Effector memory CD8-positive, alpha-beta T cell (primary cell): ENCODE data around the gene UGT1A7.

Source experiments
- ATAC-seq: fragments of 150-1000 bp; cut with Tn5 transposase; replicated peaks from 2 replicates; pipeline ENCODE4 v1.10.0; 2021; ENCODE audit warnings: mild to moderate bottlenecking, moderate library complexity
- DNase-seq, 3 experiments: peaks; one replicate each; pipeline ENCODE4 v3.0.0; 2021
- H3K27ac Mint-ChIP-seq, 2 donors: one replicate each; pipeline ENCODE4 v1.8.0; 2022; ENCODE audit warnings: mild to moderate bottlenecking in 2 of 2, mixed read lengths in 2 of 2, moderate library complexity in 2 of 2
- H3K27me3 Mint-ChIP-seq, 2 donors: one replicate each; pipeline ENCODE4 v1.8.0; 2022; ENCODE audit warnings: mixed read lengths in 2 of 2
- H3K36me3 Mint-ChIP-seq: one replicate; pipeline ENCODE4 v1.8.0; 2022; ENCODE audit warnings: mild to moderate bottlenecking, moderate library complexity, mixed read lengths; ENCODE audit not compliant: insufficient read depth
- H3K4me1 Mint-ChIP-seq, 2 donors: one replicate each; pipeline ENCODE4 v1.8.0; 2022; ENCODE audit warnings: low read depth in 2 of 2, mixed read lengths in 2 of 2
- H3K4me3 Mint-ChIP-seq, 2 donors: one replicate each; pipeline ENCODE4 v1.8.0; 2022; ENCODE audit warnings: mild to moderate bottlenecking in 2 of 2, mixed read lengths in 2 of 2, moderate library complexity in 2 of 2
- H3K9me3 Mint-ChIP-seq, 2 donors: one replicate each; pipeline ENCODE4 v1.8.0; 2022; ENCODE audit warnings: mixed read lengths in 2 of 2

Gene UGT1A7

GRCh38 chr2:233764264-233764663 lies 82.6 kb downstream of the UGT1A7 start:
- Mint-ChIP-seq H3K27me3 (peaks cover 50 to 61% of the 10 kb centered on the region in 2 donors), H3K4me1 (no peaks in the 10 kb centered on the region), H3K27ac (no peak overlapping the region), H3K9me3 (peaks cover 0 to 2% of the 10 kb centered on the region in 2 donors), H3K4me3 (no peak overlapping the region), H3K36me3 (no peaks in the 10 kb centered on the region)
- DNase-seq (no peak), ATAC-seq (no peak)

GRCh38 chr2:233764761-233765160 lies 83.1 kb downstream of the UGT1A7 start:
- no peaks in the 10 kb centered on the region for H3K36me3 Mint-ChIP-seq
- no peaks in the 10 kb centered on the region for H3K4me1 Mint-ChIP-seq
- DNase-seq = no peak
- no peak overlapping the region for H3K4me3 Mint-ChIP-seq
- no peak for ATAC-seq
- H3K27ac Mint-ChIP-seq = no peak overlapping the region
- peaks cover 54 to 66% of the 10 kb centered on the region in 2 donors for H3K27me3 Mint-ChIP-seq
- peaks cover 0 to 2% of the 10 kb centered on the region in 2 donors for H3K9me3 Mint-ChIP-seq

GRCh38 chr2:233766416-233766815 lies 84.7 kb downstream of the UGT1A7 start:
- peaks cover 54 to 61% of the 10 kb centered on the region in 2 donors for H3K27me3 Mint-ChIP-seq
- DNase-seq (no peak), ATAC-seq (no peak)
- no peaks in the 10 kb centered on the region for H3K36me3 Mint-ChIP-seq
- H3K27ac Mint-ChIP-seq = no peak overlapping the region
- no peaks in the 10 kb centered on the region for H3K4me1 Mint-ChIP-seq
- H3K9me3 Mint-ChIP-seq = peaks cover 0 to 2% of the 10 kb centered on the region in 2 donors
- H3K4me3 Mint-ChIP-seq = no peak overlapping the region

- peaks cover 0 to 2% of the 10 kb centered on the region in 2 donors for H3K9me3 Mint-ChIP-seq
- no peak for DNase-seq
- no peak overlapping the region for H3K27ac Mint-ChIP-seq
- H3K4me3 Mint-ChIP-seq = no peak overlapping the region
- peaks cover 52 to 58% of the 10 kb centered on the region in 2 donors for H3K27me3 Mint-ChIP-seq
- ATAC-seq = no peak
- H3K4me1 Mint-ChIP-seq = no peaks in the 10 kb centered on the region
- no peaks in the 10 kb centered on the region for H3K36me3 Mint-ChIP-seq
Measured at GRCh38 chr2:233768076-233768475, 86.4 kb downstream of the UGT1A7 start.

- no peaks in the 10 kb centered on the region for H3K4me1 Mint-ChIP-seq
- peaks cover 0 to 2% of the 10 kb centered on the region in 2 donors for H3K9me3 Mint-ChIP-seq
- ATAC-seq (no peak), DNase-seq (no peak)
- H3K36me3 Mint-ChIP-seq = no peaks in the 10 kb centered on the region
- H3K27me3 Mint-ChIP-seq = peaks cover 44 to 46% of the 10 kb centered on the region in 2 donors
- H3K4me3 Mint-ChIP-seq = no peak overlapping the region
- H3K27ac Mint-ChIP-seq = no peak overlapping the region
Measured at GRCh38 chr2:233769260-233769659, 87.6 kb downstream of the UGT1A7 start.

- no peak overlapping the region for H3K27ac Mint-ChIP-seq
- peaks cover 0 to 12% of the 10 kb centered on the region in 2 donors for H3K9me3 Mint-ChIP-seq
- DNase-seq = no peak
- no peaks in the 10 kb centered on the region for H3K4me1 Mint-ChIP-seq
- H3K27me3 Mint-ChIP-seq = peaks cover 32 to 51% of the 10 kb centered on the region in 2 donors
- no peak for ATAC-seq
- no peak overlapping the region for H3K4me3 Mint-ChIP-seq
- H3K36me3 Mint-ChIP-seq = no peaks in the 10 kb centered on the region
Measured at GRCh38 chr2:233772153-233772552, 90.5 kb downstream of the UGT1A7 start.

GRCh38 chr2:233772583-233772982 lies 90.9 kb downstream of the UGT1A7 start:
- ATAC-seq = no peak

GRCh38 chr2:233773854-233774253 lies 92.2 kb downstream of the UGT1A7 start:
- Mint-ChIP-seq H3K36me3 (no peaks in the 10 kb centered on the region), H3K27me3 (peaks cover 38 to 58% of the 10 kb centered on the region in 2 donors), H3K4me3 (no peak overlapping the region), H3K27ac (no peak overlapping the region), H3K9me3 (peaks cover 0 to 12% of the 10 kb centered on the region in 2 donors), H3K4me1 (no peaks in the 10 kb centered on the region)
- ATAC-seq (no peak), DNase-seq (no peak)

More at GRCh38 chr2:233772583-233772982, 90.9 kb downstream of the UGT1A7 start:
- H3K9me3 Mint-ChIP-seq = peaks cover 0 to 12% of the 10 kb centered on the region in 2 donors
- no peaks in the 10 kb centered on the region for H3K36me3 Mint-ChIP-seq
- no peak for DNase-seq
- no peak overlapping the region for H3K4me3 Mint-ChIP-seq
- no peak overlapping the region for H3K27ac Mint-ChIP-seq
- no peaks in the 10 kb centered on the region for H3K4me1 Mint-ChIP-seq
- peaks cover 32 to 52% of the 10 kb centered on the region in 2 donors for H3K27me3 Mint-ChIP-seq

- Mint-ChIP-seq H3K36me3 (no peaks in the 10 kb centered on the region), H3K27me3 (peaks cover 46 to 65% of the 10 kb centered on the region in 2 donors), H3K9me3 (peaks cover 0 to 12% of the 10 kb centered on the region in 2 donors), H3K27ac (no peak overlapping the region), H3K4me3 (no peak overlapping the region), H3K4me1 (no peaks in the 10 kb centered on the region)
- ATAC-seq = no peak
- DNase-seq = no peak
Measured at GRCh38 chr2:233775414-233775813, 93.7 kb downstream of the UGT1A7 start.

GRCh38 chr2:233778030-233778429 lies 96.3 kb downstream of the UGT1A7 start, which contains the start of gene MROH2A:
MROH2A (plus strand) TSS chr2:233778330; CDS start chr2:233779359, 1,029 bp downstream.
- Mint-ChIP-seq H3K4me1 (no peaks in the 10 kb centered on the region), H3K36me3 (no peaks in the 10 kb centered on the region), H3K27me3 (peaks cover 52 to 91% of the 10 kb centered on the region in 2 donors), H3K4me3 (no peak within 1 kb of the TSS), H3K9me3 (peaks cover 0 to 12% of the 10 kb centered on the region in 2 donors), H3K27ac (no peak within 1 kb of the TSS)
- DNase-seq = no peak
- no peak for ATAC-seq

GRCh38 chr2:233779722-233780121 lies 98.0 kb downstream of the UGT1A7 start:
- H3K4me3 Mint-ChIP-seq = no peak overlapping the region
- DNase-seq (no peak), ATAC-seq (no peak)
- H3K36me3 Mint-ChIP-seq = no peaks in the 10 kb centered on the region
- H3K27me3 Mint-ChIP-seq = peaks cover 61 to 96% of the 10 kb centered on the region in 2 donors
- no peaks in the 10 kb centered on the region for H3K4me1 Mint-ChIP-seq
- H3K27ac Mint-ChIP-seq = no peak overlapping the region
- H3K9me3 Mint-ChIP-seq = peaks cover 0 to 12% of the 10 kb centered on the region in 2 donors

- no peaks in the 10 kb centered on the region for H3K36me3 Mint-ChIP-seq
- no peak overlapping the region for H3K27ac Mint-ChIP-seq
- no peak for DNase-seq
- peaks cover 63 to 96% of the 10 kb centered on the region in 2 donors for H3K27me3 Mint-ChIP-seq
- peaks cover 0 to 6% of the 10 kb centered on the region in 2 donors for H3K9me3 Mint-ChIP-seq
- no peaks in the 10 kb centered on the region for H3K4me1 Mint-ChIP-seq
- no peak overlapping the region for H3K4me3 Mint-ChIP-seq
- ATAC-seq = no peak
Measured at GRCh38 chr2:233780771-233781170, 99.1 kb downstream of the UGT1A7 start.

- H3K27ac Mint-ChIP-seq = no peak overlapping the region
- no peaks in the 10 kb centered on the region for H3K9me3 Mint-ChIP-seq
- DNase-seq (no peak), ATAC-seq (no peak)
- H3K36me3 Mint-ChIP-seq = no peaks in the 10 kb centered on the region
- H3K4me1 Mint-ChIP-seq = no peaks in the 10 kb centered on the region
- H3K27me3 Mint-ChIP-seq = peaks cover 30 to 72% of the 10 kb centered on the region in 2 donors
- no peak overlapping the region for H3K4me3 Mint-ChIP-seq
Measured at GRCh38 chr2:233789554-233789953, 107.9 kb downstream of the UGT1A7 start.

GRCh38 chr2:233791151-233791882 lies 109.6 kb downstream of the UGT1A7 start:
- DNase-seq = no peak
- H3K4me3 Mint-ChIP-seq = no peak overlapping the region
- no peak overlapping the region for H3K27ac Mint-ChIP-seq
- H3K27me3 Mint-ChIP-seq = peaks cover 17 to 58% of the 10 kb centered on the region in 2 donors
- H3K36me3 Mint-ChIP-seq = no peaks in the 10 kb centered on the region
- ATAC-seq = no peak
- H3K9me3 Mint-ChIP-seq = no peaks in the 10 kb centered on the region
- no peaks in the 10 kb centered on the region for H3K4me1 Mint-ChIP-seq
